SH-SY5Y (cell line): ENCODE results near the gene TNRC18.

ENCODE experiments used
- GATA2 ChIP-seq: IDR thresholded peaks from 2 replicates; pipeline ENCODE4 v1.6.1; 2011; ENCODE audit warnings: mild to moderate bottlenecking, low read depth, low read length
- GATA3 ChIP-seq: IDR thresholded peaks from 2 replicates; pipeline ENCODE4 v1.6.1; 2011; ENCODE audit warnings: low read depth, mild to moderate bottlenecking, low read length, moderate library complexity

TNRC18 gene

DNA sequence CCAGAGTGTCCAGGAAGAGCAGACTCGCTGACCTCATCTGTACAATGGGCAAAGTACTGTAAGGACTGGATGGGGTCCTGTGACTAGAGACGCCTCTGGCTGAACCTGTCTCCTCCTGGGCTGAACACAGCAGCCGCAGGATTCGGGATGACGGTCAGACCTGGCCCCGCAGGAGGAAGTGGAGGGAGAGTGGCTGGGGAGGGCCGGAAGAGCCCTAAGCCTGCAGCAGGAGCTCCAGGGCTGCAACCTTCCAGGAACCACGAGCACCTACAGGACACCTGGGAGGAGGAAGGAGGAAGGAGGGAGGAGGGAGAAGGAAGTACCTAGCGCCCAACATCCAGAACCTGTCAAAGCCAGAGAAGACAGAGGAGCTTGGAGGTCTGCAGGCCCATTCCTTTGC lies 30.3 kb downstream of the TNRC18 start:
- TF ChIP-seq GATA2 (no peak), GATA3 (no peak)

DNA sequence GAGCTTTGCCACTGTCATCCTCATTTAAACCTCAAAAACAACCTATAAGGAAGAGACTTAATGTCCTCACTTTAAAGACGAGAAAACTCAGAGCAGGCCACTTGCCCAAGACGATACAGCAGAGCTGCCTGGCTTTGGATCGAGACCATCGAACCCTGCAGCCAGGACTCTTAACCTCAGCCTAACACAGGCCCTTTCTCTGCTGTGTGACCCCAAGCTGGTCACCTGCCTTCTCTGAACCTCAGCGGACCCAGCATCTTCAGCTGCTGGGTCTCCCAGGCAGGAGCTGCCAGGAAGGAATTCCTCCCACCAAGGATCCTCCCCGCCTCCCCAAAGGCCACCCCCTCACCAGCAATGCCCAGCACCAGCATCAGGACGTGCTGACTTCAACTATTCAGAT lies 32.7 kb downstream of the TNRC18 start:
- TF ChIP-seq GATA2 (no peak), GATA3 (no peak)

- TF ChIP-seq GATA2 (no peak), GATA3 (no peak)
Observed at GRCh38 chr7:5388905-5389433, 34.7 kb downstream of the TNRC18 start.

DNA sequence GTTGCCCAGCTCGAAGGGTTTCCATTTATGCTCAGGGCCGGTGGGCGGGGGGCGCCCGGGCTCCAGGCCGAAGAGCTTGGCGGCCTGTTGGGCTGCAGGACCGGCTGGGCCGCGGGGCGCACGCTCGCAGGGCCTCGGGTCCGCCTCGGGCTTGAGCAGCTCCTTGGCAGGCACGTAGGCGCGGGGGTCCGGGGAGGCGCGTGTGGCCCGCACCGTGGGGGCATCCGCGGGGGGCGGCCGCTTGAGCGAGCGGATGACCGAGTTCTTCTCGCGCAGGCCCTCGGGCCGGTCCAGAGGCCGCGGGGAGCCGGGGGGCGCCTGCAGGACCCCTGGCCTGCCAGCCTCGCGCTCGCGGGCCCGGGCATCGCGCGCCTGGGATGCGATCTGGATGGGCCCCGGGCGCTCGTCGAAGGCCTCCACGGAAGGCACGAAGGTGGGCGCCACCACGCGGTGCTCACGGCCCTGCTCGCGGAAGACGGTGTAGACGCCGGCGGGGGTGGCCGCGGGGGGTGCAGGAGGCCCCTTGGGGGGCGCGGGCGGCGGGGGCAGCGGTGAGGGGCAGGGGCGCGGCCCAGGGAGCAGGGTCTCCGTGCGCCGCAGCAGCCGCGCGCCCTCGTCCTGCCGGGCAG lies 35.2 kb downstream of the TNRC18 start:
- TF ChIP-seq GATA3: no peak
- TF ChIP-seq GATA2: no peak

GRCh38 chr7:5387711-5388245 lies 35.9 kb downstream of the TNRC18 start:
- TF ChIP-seq GATA3 (no peak), GATA2 (no peak)

GRCh38 chr7:5384618-5385017 lies 39.0 kb downstream of the TNRC18 start:
- TF ChIP-seq GATA3 (no peak), GATA2 (no peak)

DNA sequence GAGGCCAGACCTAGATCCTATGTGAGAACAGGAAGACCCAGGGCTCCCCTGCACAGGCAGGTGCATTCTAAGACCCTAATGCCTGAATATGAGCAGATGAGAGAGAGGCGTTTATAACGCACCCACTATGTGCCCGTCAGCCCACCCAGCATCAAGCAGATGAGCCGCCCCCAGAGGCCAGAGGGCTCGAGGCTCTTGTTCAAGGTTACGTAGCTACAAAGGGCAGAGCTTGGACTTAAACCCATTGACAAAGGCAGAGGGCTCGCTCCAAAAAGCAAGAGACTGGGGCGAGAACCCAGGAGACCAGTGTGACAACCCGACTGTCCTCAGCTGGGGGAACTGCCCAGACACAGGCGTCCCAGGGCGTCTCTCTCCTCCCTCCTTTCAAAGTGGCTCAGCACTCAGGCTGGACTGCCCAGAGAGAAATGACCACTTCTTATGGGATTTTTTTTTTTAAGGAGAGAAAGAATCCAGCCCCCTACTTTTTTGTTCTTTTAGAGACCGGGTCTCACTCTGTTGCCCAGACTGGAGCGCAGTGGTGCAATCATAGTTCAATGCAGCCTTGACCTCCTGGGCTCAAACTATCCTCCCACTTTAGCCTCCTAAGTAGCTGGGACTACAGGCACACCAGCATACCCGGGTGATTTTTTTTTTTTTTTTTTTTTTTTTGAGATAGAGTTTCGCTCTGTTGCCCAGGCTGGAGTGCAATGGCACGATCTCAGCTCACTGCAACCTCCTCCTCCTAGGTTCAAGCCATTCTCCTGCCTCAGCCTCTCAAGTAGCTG lies 40.1 kb downstream of the TNRC18 start:
- TF ChIP-seq GATA2 (no peak), GATA3 (no peak)

- TF ChIP-seq GATA3 (no peak), GATA2 (0 out of 2 replicates have a peak, but pooled peaks have one; percentile 1)
Observed at GRCh38 chr7:5382281-5382892, 41.2 kb downstream of the TNRC18 start.

- TF ChIP-seq GATA3: no peak
- no peak for TF ChIP-seq GATA2
Observed at GRCh38 chr7:5381071-5381772, 42.4 kb downstream of the TNRC18 start.

DNA sequence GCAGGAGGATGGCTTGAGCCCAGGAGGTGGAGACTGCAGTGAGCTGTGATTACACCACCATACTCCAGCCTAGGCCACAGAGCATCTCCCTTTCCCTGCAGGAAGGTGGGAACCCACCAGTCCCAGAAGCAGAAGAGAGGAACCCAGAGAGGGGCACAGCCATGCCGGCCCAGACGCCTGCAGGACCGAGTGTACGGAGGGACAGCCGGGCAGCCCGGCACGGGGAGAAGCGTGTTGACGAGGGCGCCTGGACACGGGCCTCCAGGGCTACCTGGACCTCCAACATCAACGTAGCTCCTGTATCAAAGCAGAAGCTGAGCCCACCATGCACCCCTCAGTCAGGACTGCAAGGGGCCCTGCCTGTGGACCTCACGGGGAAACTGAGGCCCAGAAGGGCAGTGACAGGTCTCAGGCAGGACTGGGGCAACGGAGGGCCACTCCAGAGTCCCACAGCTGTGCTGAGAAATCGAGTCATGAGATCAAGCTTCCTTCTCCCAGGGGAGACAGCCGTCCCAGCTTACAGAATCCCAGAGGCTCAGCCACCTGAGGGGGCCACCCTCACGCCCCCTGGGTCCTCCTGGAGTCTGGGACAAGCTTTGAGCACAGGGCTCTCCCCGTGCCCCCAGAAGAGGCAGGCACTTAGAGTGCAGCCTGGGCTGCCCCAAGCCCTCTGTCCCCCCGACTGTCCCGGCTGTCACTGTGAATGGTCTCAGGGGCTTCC lies 43.1 kb downstream of the TNRC18 start:
- no peak for TF ChIP-seq GATA2
- TF ChIP-seq GATA3: no peak

- no peak for TF ChIP-seq GATA2
- no peak for TF ChIP-seq GATA3
Observed at GRCh38 chr7:5379546-5379945, 44.1 kb downstream of the TNRC18 start.

- TF ChIP-seq GATA3: no peak
- no peak for TF ChIP-seq GATA2
Observed at GRCh38 chr7:5377816-5378215, 45.8 kb downstream of the TNRC18 start.

DNA sequence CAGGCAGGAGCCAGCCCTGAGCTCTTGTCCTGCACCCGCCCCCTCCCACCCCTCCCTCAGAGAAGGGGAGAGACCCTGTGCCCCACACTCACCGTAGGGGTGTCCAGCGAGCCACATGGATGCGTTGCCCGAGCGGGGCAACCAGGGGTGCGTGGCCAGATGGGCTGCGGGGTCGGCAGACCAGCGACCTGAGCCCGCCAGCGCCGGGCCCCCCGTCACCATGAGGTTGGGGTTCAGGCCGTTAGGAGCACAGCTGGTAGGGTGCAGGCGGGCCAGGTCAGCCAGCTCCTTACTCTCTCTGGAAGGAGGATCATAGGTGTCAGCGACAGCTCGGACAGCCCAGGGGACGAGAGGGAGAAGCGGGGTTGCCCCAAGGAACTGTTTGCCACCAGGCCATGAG lies 46.4 kb downstream of the TNRC18 start:
- TF ChIP-seq GATA2: no peak
- no peak for TF ChIP-seq GATA3

DNA sequence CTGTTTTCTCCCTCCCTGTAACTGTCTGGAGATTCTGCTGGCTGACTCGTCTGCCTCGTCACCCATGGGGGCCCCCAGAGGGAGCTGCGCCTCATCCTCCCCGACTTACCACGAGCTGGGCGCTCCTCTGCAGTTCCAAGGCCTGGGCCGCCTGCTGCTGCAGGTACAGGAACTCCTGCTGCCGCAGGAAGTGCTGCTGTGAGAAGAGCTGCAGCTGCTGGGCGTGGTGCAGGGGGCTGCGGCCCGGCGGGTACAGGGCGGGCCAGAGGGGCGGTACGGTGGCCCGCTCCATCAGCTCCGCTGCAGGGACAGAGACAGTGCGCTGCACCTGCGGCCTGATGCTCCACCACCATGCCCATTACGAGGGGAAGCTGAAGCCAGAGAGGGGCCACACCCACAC lies 47.7 kb downstream of the TNRC18 start:
- no peak for TF ChIP-seq GATA3
- TF ChIP-seq GATA2: no peak
